Cardiac muscle cell (in vitro differentiated cells and primary cell): ENCODE measurements around the gene FGD4. TPM values are rescaled to one million over a fixed set of nuclear protein-coding genes. Genes with fewer than 3 reads are reported as not detected.
A peak's percentile ranks its signal among the peaks of the same experiment; 100 is the strongest.

Experiments
- DNase-seq, 2 donors: peaks; one replicate each; pipeline versions ENCODE4 v3.0.0 to v3.0.0-alpha.2; 2010 to 2017; ENCODE audit warnings: low read depth in 1 of 2, low spot score in 1 of 2
- H3K27ac ChIP-seq: fragments of 200-600 bp; sonication (generic); 2 replicates; pipeline ENCODE4 v1.5.1; 2016
- H3K27me3 ChIP-seq: fragments of 200-600 bp; sonication (generic); 2 replicates; pipeline ENCODE4 v1.6.0; 2016; ENCODE audit warnings: control low read depth
- H3K36me3 ChIP-seq: fragments of 200-600 bp; sonication (generic); 2 replicates; pipeline ENCODE4 v1.5.1; 2016; ENCODE audit warnings: control low read depth
- H3K4me1 ChIP-seq: fragments of 200-600 bp; sonication (generic); 2 replicates; pipeline ENCODE4 v1.8.1; 2017; ENCODE audit warnings: low read depth, mild to moderate bottlenecking, mixed run types
- H3K4me3 ChIP-seq: fragments of 200-600 bp; sonication (generic); 2 replicates; pipeline ENCODE4 v1.5.1; 2016; ENCODE audit warnings: mild to moderate bottlenecking
- H3K9me3 ChIP-seq: fragments of 200-600 bp; sonication (generic); 2 replicates; pipeline ENCODE4 v1.5.1; 2017; ENCODE audit warnings: low read depth, mild to moderate bottlenecking, control low read depth
- polyA plus RNA-seq: library from polyadenylated mRNA; unstranded; fragments of >200 nt; fragmentation: Nextera tagmentation; extraction: Ambion mirVana; gene quantifications from 2 replicates; pipeline ENCODE4 v1.2.1, GENCODE V29; 2016
- total RNA-seq: library from RNA; depleted of rRNA; stranded (reverse); fragments of >200 nt; gene quantifications from 2 replicates; pipeline ENCODE4 v1.2.3, GENCODE V29; 2016
- TF ChIP-seq, protein P1 (sequence below): IDR thresholded peaks from 2 replicates; pipeline ENCODE4 v1.5.1; 2012; ENCODE audit warnings: low read depth, mild to moderate bottlenecking, low read length

The FGD4 gene
- total and polyA plus RNA-seq, 2 experiments from 2014 or later = 2.5 to 7.3 TPM

DNA sequence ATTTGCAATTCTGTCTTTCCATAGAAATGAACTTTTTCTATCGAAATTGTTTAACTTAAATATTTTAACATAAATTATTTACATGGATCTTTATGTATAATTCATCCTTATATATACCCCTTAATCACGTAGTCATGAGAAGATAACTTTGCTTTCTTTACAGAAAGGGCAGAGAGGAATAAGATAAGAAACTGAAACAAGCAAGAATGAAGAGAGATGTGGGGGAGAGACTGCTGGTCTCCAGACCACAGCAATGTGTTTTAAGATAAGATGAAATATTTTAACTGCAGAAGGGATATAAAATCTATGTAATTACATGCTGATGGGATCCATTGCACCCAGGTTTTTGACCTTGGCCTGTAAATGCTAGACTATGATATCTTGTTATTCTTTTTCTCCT is 245.1 kb downstream of the FGD4 start:
- DNase-seq = peak in 1 of 2 donors; percentile 73
- Histone ChIP-seq H3K9me3 (no peaks in the 10 kb centered on the region), H3K4me3 (no peak overlapping the region), H3K27ac (peak overlapping the region; percentile 16), H3K4me1 (peaks cover 5% of the 10 kb centered on the region), H3K36me3 (no peaks in the 10 kb centered on the region), H3K27me3 (no peaks in the 10 kb centered on the region)
- TF ChIP-seq, protein P1, sequence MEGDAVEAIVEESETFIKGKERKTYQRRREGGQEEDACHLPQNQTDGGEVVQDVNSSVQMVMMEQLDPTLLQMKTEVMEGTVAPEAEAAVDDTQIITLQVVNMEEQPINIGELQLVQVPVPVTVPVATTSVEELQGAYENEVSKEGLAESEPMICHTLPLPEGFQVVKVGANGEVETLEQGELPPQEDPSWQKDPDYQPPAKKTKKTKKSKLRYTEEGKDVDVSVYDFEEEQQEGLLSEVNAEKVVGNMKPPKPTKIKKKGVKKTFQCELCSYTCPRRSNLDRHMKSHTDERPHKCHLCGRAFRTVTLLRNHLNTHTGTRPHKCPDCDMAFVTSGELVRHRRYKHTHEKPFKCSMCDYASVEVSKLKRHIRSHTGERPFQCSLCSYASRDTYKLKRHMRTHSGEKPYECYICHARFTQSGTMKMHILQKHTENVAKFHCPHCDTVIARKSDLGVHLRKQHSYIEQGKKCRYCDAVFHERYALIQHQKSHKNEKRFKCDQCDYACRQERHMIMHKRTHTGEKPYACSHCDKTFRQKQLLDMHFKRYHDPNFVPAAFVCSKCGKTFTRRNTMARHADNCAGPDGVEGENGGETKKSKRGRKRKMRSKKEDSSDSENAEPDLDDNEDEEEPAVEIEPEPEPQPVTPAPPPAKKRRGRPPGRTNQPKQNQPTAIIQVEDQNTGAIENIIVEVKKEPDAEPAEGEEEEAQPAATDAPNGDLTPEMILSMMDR = no peak

DNA sequence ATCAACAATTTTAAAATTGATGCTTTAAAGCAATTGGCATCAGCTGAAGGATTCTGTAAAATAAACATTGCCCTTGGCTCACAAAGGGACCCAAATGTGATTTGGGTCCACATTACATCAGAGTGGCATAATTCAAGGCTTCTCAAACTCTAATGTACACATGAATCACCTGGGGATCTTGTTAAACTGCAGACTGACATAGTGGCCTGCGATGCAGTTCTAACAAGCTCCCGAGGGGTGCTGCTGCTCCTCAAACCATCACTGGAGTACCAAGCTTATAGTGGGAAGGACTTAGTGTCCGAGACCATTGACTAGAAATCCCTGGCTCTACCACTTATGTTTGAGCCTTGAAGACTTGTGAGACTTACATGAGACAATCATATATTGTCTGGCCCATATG is 247.9 kb downstream of the FGD4 start:
- no peak for DNase-seq
- TF ChIP-seq, protein P1 = no peak
- Histone ChIP-seq H3K4me1 (peaks cover 5% of the 10 kb centered on the region), H3K27me3 (no peaks in the 10 kb centered on the region), H3K9me3 (no peaks in the 10 kb centered on the region), H3K27ac (no peak overlapping the region), H3K36me3 (no peaks in the 10 kb centered on the region), H3K4me3 (no peak overlapping the region)

DNA sequence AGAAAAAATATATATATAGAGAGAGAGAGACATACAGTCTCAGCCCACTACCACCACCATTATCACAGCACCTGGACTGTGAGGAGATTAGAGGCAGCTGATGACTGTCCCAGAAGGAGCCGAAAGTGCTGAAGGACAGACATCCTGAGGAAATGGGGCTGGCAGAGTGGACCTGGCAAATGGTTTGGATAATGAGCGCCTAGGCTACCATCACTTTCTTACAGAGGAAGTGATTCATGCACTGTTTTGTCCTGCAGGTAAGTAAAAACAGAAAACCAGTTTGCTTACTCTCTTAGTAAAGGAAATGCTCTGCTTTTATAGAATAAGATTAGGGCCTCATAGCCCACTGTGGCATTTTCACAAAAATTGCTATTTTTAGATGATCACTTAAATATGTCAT is 251.2 kb downstream of the FGD4 start:
- H3K4me1 ChIP-seq = no peaks in the 10 kb centered on the region
- no peaks in the 10 kb centered on the region for H3K9me3 ChIP-seq
- H3K4me3 ChIP-seq = no peak overlapping the region
- no peaks in the 10 kb centered on the region for H3K36me3 ChIP-seq
- no peak for DNase-seq
- no peaks in the 10 kb centered on the region for H3K27me3 ChIP-seq
- TF ChIP-seq, protein P1 = no peak
- no peak overlapping the region for H3K27ac ChIP-seq

DNA sequence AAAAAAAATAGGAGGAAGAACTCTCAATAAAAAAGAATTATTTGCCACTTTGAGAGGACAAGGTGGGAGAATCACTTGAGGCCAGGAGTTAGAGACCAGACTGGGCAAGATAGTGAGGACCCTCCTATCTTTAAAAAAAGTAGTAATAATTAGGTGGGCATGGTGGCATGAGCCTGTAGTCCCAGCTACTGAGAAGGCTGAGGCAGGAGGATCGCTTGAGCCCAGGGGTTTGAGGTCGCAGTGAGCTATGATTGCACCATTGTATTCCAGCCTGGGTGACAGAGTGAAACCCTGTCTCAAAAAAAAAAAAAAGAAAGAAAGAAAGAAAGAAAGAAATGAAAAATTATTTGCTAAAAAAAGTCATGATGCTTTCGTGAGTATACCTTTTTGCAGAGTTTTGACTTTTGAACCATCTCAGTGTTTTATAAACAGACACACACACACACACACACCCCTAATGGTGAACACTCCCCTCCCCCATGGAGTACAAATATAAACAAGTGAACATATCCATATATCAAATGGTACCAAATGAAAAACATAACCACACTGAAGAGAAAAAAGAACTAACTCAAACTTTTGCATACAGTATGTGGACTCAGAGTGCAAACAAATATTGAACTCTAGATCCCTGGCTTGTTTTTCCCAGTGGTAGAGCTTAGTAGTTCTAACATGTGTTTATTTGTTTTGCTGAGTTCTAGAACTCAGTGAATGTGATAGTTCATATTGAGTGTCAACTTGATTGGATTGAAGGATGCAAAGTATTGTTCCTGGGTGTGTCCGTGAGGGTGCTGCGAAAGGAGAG is 252.0 kb downstream of the FGD4 start:
- TF ChIP-seq, protein P1 = no peak
- Histone ChIP-seq H3K36me3 (no peaks in the 10 kb centered on the region), H3K9me3 (no peaks in the 10 kb centered on the region), H3K27me3 (no peaks in the 10 kb centered on the region), H3K4me1 (no peaks in the 10 kb centered on the region), H3K27ac (no peak overlapping the region), H3K4me3 (no peak overlapping the region)
- no peak for DNase-seq

DNA sequence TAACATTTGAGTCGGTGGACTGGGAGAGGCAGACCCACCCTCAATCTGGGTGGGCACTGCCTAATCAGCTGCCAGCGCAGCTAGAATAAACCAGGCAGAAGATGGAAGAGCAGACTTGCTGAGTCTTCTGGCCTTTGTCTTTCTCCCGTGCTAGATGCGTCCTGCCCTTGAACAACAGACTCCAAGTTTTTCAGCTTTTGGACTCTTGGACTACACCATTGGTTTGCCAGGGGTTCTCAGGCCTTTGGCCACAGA is 252.5 kb downstream of the FGD4 start:
- no peaks in the 10 kb centered on the region for H3K4me1 ChIP-seq
- TF ChIP-seq, protein P1 = no peak
- H3K9me3 ChIP-seq = no peaks in the 10 kb centered on the region
- DNase-seq = no peak
- no peak overlapping the region for H3K4me3 ChIP-seq
- no peak overlapping the region for H3K27ac ChIP-seq
- H3K27me3 ChIP-seq = no peaks in the 10 kb centered on the region
- no peaks in the 10 kb centered on the region for H3K36me3 ChIP-seq
